Effector CD4-positive, alpha-beta T cell (primary cell): Measurements from ENCODE around the gene NHLH2.

Experiments used
- DNase-seq: peaks from one replicate; pipeline ENCODE4 v3.0.0-alpha.2; 2020

Gene NHLH2

DNA sequence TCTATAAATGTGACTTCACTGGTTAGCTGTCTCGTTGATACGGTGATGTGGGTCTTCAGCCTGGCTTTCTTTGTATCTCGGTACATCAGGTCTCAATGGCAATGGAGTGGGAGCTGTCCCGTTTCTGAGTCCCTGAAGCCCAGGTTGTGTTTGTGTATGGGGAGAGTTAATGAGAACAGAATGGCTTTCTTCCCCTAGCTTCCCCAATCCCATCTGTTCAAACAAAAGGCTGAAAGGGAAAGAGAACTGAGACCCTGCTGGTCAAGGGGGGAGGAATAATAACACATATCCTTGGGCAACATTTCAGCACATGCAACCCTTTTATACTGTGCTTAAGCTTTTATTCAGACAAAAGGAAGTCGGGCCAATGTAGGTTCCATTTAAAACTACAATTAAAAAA, 44.0 kb downstream of the NHLH2 start:
- DNase-seq, result no peak

DNA sequence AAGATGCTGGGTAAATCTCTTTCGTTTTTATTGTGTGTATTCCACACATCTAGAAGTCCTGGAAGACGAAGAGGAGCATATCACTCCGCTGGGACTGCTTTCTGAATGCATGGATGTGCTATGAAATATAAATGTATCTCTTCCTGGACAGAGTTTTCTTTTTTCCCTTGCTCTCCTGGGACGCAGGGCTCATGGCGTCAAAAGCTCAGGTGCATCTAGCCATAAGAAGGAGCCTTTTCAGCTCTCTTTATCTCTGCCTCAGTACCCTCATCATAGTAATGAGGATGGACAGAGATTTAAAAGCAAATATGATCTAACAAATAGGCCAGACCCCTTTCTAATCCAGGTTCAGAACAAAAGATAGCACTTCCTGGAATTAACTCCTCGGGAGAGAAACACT, 44.9 kb downstream of the NHLH2 start:
- no peak for DNase-seq

DNA sequence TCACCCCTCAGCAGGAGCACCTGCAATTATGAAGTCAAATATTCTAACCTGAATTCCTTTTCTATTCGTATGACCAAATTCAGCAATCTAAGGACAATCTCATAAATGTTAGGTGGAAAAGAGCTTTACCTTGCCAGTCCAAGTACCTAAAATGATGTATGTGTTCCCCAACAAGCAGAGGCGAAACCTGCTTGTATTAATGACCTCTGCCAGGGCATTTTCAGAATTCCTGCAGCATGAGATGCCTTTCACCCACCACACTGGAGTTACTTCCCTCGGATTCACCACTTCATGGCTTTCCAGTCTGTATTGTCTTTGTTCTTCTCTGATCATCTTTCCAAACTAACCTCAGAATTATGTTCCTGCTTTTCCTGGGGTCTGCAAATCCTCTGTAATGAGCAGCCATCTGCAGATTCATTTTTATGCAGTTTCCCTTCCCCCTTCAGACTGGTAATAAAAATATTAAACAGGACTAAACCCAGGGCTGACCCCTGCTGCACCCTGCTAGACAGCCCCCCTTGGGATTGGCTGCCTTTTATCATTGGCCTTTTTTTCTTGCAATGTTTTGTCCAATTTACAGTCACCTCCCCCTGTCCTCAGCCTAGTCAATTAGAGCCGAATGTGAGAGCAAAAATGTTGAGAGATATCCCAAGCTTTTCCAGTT, 45.8 kb downstream of the NHLH2 start:
- no peak for DNase-seq

DNA sequence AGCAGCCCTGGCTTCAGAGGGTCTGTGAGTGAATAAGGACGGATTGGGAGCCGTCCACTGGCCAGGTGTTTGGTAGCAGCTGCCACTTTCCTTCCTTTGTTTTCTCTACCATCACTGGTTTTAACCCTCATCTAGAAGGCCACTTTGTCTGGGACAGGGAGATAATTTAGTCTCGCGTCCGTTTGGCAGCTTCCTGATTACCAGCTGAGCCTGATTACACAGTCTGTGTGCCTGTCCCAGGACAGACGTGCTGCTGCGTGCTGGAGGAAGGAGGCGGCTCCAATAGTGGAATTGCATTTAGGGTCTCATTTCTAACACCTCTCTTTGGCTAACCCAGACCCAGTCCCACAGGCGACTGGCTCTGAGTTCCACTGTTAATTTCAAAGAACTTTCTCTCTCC, 47.8 kb downstream of the NHLH2 start:
- DNase-seq, result no peak

DNA sequence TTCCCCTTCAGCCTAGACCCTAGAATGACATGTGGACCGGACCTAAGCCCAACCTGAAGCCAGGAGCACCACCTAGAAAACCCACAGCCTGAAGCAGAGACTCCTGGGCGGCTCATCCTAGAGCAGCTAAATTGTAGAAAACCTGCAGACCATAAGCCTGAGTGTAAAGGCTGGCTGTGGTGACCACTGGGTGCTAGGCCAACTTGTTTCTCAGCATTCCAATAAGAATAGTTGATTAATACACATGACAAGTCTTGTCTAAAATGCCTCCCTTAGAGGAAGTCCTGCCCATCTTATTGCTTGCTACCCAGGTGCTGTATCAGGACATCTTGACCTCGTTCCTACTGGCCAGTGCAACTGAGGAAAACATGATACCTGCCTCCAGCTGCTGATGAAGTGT, 49.1 kb downstream of the NHLH2 start:
- DNase-seq, result no peak

DNA sequence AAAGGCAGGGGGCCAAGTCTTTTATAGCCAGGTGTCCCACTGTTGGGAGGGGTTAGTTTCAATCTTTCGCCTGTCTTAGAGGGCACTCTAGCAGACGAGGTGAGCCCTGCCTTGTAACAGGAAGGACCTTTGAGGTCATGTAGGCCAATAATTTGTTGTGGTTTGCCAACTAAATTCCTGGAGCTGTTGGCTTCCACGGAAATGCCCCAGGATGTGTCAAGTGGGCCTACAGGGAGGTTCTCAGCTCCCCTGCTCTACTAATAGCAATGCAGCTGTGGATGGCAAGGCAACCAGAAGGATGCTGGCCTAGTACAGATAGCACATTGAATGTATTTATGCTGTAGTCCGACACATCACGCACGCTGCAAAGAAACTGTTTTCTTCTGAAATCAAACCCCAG, 50.1 kb downstream of the NHLH2 start:
- DNase-seq, result no peak

DNA sequence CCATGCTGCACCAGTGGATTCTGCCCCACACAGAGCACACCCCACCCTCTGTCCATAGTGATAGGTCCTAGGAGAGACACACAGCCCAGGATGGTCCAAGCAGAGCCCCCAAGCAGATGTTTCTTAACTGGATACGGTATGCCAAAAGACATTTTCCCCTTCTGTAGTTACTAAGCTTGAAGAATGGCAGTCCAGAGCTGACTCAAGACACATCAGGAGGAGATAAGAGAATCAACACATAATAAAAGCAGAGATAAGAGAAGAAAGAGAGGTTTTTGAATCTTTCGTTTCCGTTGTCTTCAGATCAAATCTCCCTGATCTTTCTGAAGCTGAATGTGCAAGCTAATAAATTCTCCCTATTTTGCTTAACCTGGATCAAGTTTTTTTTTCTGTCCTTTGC, 50.6 kb downstream of the NHLH2 start:
- no peak for DNase-seq
